ENCODE results near the gene SLC4A5. TPM values are rescaled to one million over a fixed set of nuclear protein-coding genes. Genes with fewer than 3 reads are reported as not detected.
A peak's percentile ranks its signal among the peaks of the same experiment; 100 is the strongest.

SLC4A5 gene
- total RNA-seq, 1 experiment from 2014 or later: 1.8 TPM

- CTCF ChIA-PET: no interaction called here
- peak overlapping the region; percentile 50 for H3K27ac Mint-ChIP-seq
- H3K36me3 Mint-ChIP-seq: peaks cover 13% of the 10 kb centered on the region
- no peak for TF ChIP-seq TEAD4 (CRISPR knock-in tag; IDR thresholded peaks at IDR 0.05)
- TF ChIP-seq AR (CRISPR knock-in tag; IDR thresholded peaks at IDR 0.05): no peak
- TF ChIP-seq NFATC4 (CRISPR knock-in tag; IDR thresholded peaks at IDR 0.05): no peak
- TF ChIP-seq ELF4 (CRISPR knock-in tag; IDR thresholded peaks at IDR 0.05; ENCODE audit: low read depth): no peak
- no peak for TF ChIP-seq ZNF121 (CRISPR knock-in tag; IDR thresholded peaks at IDR 0.05)
- TF ChIP-seq ZBTB43 (CRISPR knock-in tag; IDR thresholded peaks at IDR 0.05): no peak
- no peak for TF ChIP-seq PREB (CRISPR knock-in tag; IDR thresholded peaks at IDR 0.05; ENCODE audit: borderline replicate concordance)
- TF ChIP-seq NR3C1 (CRISPR knock-in tag; conservative IDR thresholded peaks at IDR 0.05; ENCODE audit: low read depth): no peak
- TF ChIP-seq JUN (CRISPR knock-in tag; IDR thresholded peaks at IDR 0.05): no peak
- TF ChIP-seq OVOL2 (CRISPR knock-in tag; IDR thresholded peaks at IDR 0.05; ENCODE audit: borderline replicate concordance): no peak
- POLR2A ChIA-PET: interaction anchor here (1.2 to 4.5 kb wide), 3 partner anchors 9 to 18 kb away, joined by 3 to 41 read pairs (median 3); partner anchors contain the start of gene MOB1A
- no peak overlapping the region for H3K4me3 Mint-ChIP-seq
- peaks cover 10% of the 10 kb centered on the region for H3K27me3 Mint-ChIP-seq (ENCODE audit: low read depth)
- ATAC-seq (no peak), DNase-seq (ENCODE audit: low spot score) (no peak)
- H3K4me1 Mint-ChIP-seq: peaks cover 35% of the 10 kb centered on the region
- H3K9me3 Mint-ChIP-seq: peaks cover 3% of the 10 kb centered on the region; the same call in 1 of the 2 replicates
Observed at GRCh38 chr2:74197049-74197448, 146.2 kb downstream of the SLC4A5 start.

DNA sequence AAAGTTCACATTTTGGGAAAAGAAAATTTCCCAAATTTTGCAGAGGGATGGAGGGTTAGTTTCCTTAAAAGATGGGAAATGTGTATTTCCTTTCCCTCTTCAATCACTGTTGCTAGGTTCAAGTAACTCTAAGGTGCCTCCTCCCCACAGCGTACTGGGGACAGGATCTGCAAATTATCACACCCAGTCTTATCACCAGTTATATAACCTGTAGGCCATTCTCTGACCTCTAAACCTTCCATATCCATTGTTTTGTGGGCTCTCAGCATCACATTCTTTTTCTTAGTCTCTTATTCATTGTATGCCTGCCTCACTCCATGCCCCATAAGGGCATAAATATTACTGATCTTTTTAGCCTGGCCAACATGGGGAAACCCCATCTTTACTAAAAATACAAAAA, 148.4 kb downstream of the SLC4A5 start:
- H3K27me3 Mint-ChIP-seq (ENCODE audit: low read depth): peaks cover 10% of the 10 kb centered on the region
- ChIA-PET CTCF (no interaction called here), POLR2A (no interaction called here)
- H3K27ac Mint-ChIP-seq: no peak overlapping the region
- ATAC-seq (no peak), DNase-seq (ENCODE audit: low spot score) (no peak)
- H3K36me3 Mint-ChIP-seq: peaks cover 7% of the 10 kb centered on the region
- peaks cover 22% of the 10 kb centered on the region for H3K4me1 Mint-ChIP-seq
- peaks cover 6% of the 10 kb centered on the region; the same call in 1 of the 2 replicates for H3K9me3 Mint-ChIP-seq
- TF ChIP-seq PRRX2 (CRISPR knock-in tag; IDR thresholded peaks at IDR 0.05) (no peak), USF2 (CRISPR knock-in tag; IDR thresholded peaks at IDR 0.05) (no peak), ZNF232 (CRISPR knock-in tag; IDR thresholded peaks at IDR 0.05) (no peak), NR3C1 (CRISPR knock-in tag; conservative IDR thresholded peaks at IDR 0.05; ENCODE audit: low read depth) (no peak), CDX4 (CRISPR knock-in tag; IDR thresholded peaks at IDR 0.05; ENCODE audit: borderline replicate concordance) (no peak), ZNF416 (CRISPR knock-in tag; IDR thresholded peaks at IDR 0.05) (no peak), ZNF532 (CRISPR knock-in tag; IDR thresholded peaks at IDR 0.05; ENCODE audit: borderline replicate concordance) (no peak), ZBTB43 (CRISPR knock-in tag; IDR thresholded peaks at IDR 0.05) (no peak), CTCF (IDR thresholded peaks at IDR 0.05) (no peak), RELA (CRISPR knock-in tag; IDR thresholded peaks at IDR 0.05; ENCODE audit: borderline replicate concordance) (no peak), CREM (CRISPR knock-in tag; IDR thresholded peaks at IDR 0.05) (no peak), RORB (CRISPR knock-in tag; IDR thresholded peaks at IDR 0.05) (no peak)
- TF ChIP-seq, protein P1, sequence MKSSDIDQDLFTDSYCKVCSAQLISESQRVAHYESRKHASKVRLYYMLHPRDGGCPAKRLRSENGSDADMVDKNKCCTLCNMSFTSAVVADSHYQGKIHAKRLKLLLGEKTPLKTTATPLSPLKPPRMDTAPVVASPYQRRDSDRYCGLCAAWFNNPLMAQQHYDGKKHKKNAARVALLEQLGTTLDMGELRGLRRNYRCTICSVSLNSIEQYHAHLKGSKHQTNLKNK (CRISPR knock-in tag; IDR thresholded peaks at IDR 0.05): no peak
- no peak overlapping the region for H3K4me3 Mint-ChIP-seq
